Activated CD4-positive, alpha-beta T cell treated with anti-CD3 and anti-CD28 coated beads, Interleukin-2, amount 10 ng/mL, durations not matched to agents 24 days and 14 days (primary cell): Measurements from ENCODE around the gene MAMDC4. TPM values are rescaled to one million over a fixed set of nuclear protein-coding genes. Genes with fewer than 3 reads are reported as not detected.
A peak's percentile ranks its signal among the peaks of the same experiment; 100 is the strongest.

Experiments used
- DNase-seq: peaks from one replicate; pipeline ENCODE4 v3.0.0; 2022
- H3K27ac Mint-ChIP-seq: one replicate; pipeline ENCODE4 v1.8.0; 2022; ENCODE audit warnings: mild to moderate bottlenecking, mixed read lengths
- H3K27me3 Mint-ChIP-seq: one replicate; pipeline ENCODE4 v1.8.0; 2022; ENCODE audit warnings: mixed read lengths
- H3K36me3 Mint-ChIP-seq: one replicate; pipeline ENCODE4 v1.8.0; 2022; ENCODE audit warnings: low read depth, mild to moderate bottlenecking, mixed read lengths
- H3K4me1 Mint-ChIP-seq: one replicate; pipeline ENCODE4 v1.8.0; 2021; ENCODE audit warnings: mixed read lengths
- H3K4me3 Mint-ChIP-seq: one replicate; pipeline ENCODE4 v1.8.0; 2022; ENCODE audit warnings: mild to moderate bottlenecking, moderate library complexity, mixed read lengths
- H3K9me3 Mint-ChIP-seq: one replicate; pipeline ENCODE4 v1.8.0; 2021; ENCODE audit warnings: mixed read lengths
- intact Hi-C: fragments of 100-400 bp; cut with micrococcal nuclease; formaldehyde crosslinking; loops from one replicate; pipeline ENCODE4 v1.15.1; 2023
- total RNA-seq: library from RNA; stranded (reverse); gene quantifications from 2 replicates; pipeline ENCODE4 v1.2.3, GENCODE V29; 2022

MAMDC4 gene
- total RNA-seq, 1 donor from 2014 or later: 30.1 TPM

- Mint-ChIP-seq H3K27ac (peak overlapping the region; percentile 99), H3K4me3 (peak overlapping the region; percentile 78), H3K36me3 (peaks cover 58% of the 10 kb centered on the region), H3K4me1 (peaks cover 48% of the 10 kb centered on the region), H3K9me3 (no peaks in the 10 kb centered on the region), H3K27me3 (no peaks in the 10 kb centered on the region)
- intact Hi-C loops: loop anchor here (1.0 to 5.0 kb wide), 6 partner anchors 16 to 95 kb away; partner anchors contain the start of genes EDF1, FBXW5, PHPT1 and RABL6
- DNase-seq: peak; percentile 97
Observed at GRCh38 chr9:136902259-136902821, 50.2 kb downstream of the MAMDC4 start.

- peak overlapping the region; percentile 99 for H3K27ac Mint-ChIP-seq
Observed at GRCh38 chr9:136903041-136903554, 51.0 kb downstream of the MAMDC4 start.

GRCh38 chr9:136906266-136906665, 54.1 kb downstream of the MAMDC4 start:
- Mint-ChIP-seq H3K27ac (peak overlapping the region; percentile 68), H3K4me3 (no peak overlapping the region), H3K4me1 (peaks cover 32% of the 10 kb centered on the region), H3K36me3 (peaks cover 61% of the 10 kb centered on the region), H3K9me3 (no peaks in the 10 kb centered on the region), H3K27me3 (no peaks in the 10 kb centered on the region)
- no peak for DNase-seq
- intact Hi-C loops: no loop called here

More at GRCh38 chr9:136903041-136903554, 51.0 kb downstream of the MAMDC4 start:
- Mint-ChIP-seq H3K4me1 (peaks cover 48% of the 10 kb centered on the region), H3K9me3 (no peaks in the 10 kb centered on the region), H3K27me3 (no peaks in the 10 kb centered on the region), H3K36me3 (peaks cover 63% of the 10 kb centered on the region), H3K4me3 (peak overlapping the region; percentile 49)
- intact Hi-C loops: loop anchor here (2.0 to 5.0 kb wide), 2 partner anchors 54 to 96 kb away; partner anchors contain the start of genes PHPT1 and RABL6
- DNase-seq: peak; percentile 62

GRCh38 chr9:136907011-136907914, 55.1 kb downstream of the MAMDC4 start:
- Mint-ChIP-seq H3K27me3 (no peaks in the 10 kb centered on the region), H3K27ac (peak overlapping the region; percentile 69), H3K4me3 (no peak overlapping the region), H3K4me1 (peaks cover 24% of the 10 kb centered on the region), H3K9me3 (no peaks in the 10 kb centered on the region), H3K36me3 (peaks cover 57% of the 10 kb centered on the region)
- DNase-seq: no peak
- intact Hi-C loops: no loop called here

Other genes with a start within 250 kb of the MAMDC4 start
- 3.2 and 3.5 TPM in 2 replicates for gene EGFL7, start 189.4 kb upstream of the MAMDC4 start, total RNA-seq
- 25.6 and 25.9 TPM in 2 replicates for gene AGPAT2, start 164.9 kb upstream of the MAMDC4 start, total RNA-seq
- gene DIPK1B, start 139.8 kb upstream of the MAMDC4 start, total RNA-seq: 1.1 and 1.5 TPM in 2 replicates
- gene LCN10, start 109.4 kb upstream of the MAMDC4 start, total RNA-seq: 1.1 and 1.7 TPM in 2 replicates
- gene LCN6, start 103.8 kb upstream of the MAMDC4 start, total RNA-seq: not detected in 2 replicates
- gene LCN8, start 94.1 kb upstream of the MAMDC4 start, total RNA-seq: not detected in 2 replicates
- not detected in 2 replicates for gene LCN15, start 87.8 kb upstream of the MAMDC4 start, total RNA-seq
- 36.1 and 40.1 TPM in 2 replicates for gene TMEM141, start 61.0 kb upstream of the MAMDC4 start, total RNA-seq
- 0.14 and 0.42 TPM in 2 replicates for gene CCDC183, start 56.0 kb upstream of the MAMDC4 start, total RNA-seq
- gene RABL6, start 44.4 kb upstream of the MAMDC4 start, total RNA-seq: 116 and 119 TPM in 2 replicates
- 5.7 and 5.9 TPM in 2 replicates for gene AJM1, start 9.9 kb upstream of the MAMDC4 start, total RNA-seq
- 134 and 145 TPM in 2 replicates for gene PHPT1, start 2.9 kb upstream of the MAMDC4 start, total RNA-seq
- 378 and 380 TPM in 2 replicates for gene EDF1, start 14.0 kb downstream of the MAMDC4 start, total RNA-seq
- gene TRAF2, start 34.2 kb downstream of the MAMDC4 start, total RNA-seq: 61.6 and 66.6 TPM in 2 replicates
- gene FBXW5, start 92.4 kb downstream of the MAMDC4 start, total RNA-seq: 92.7 and 93.6 TPM in 2 replicates
- 0.69 and 1.7 TPM in 2 replicates for gene C8G, start 92.9 kb downstream of the MAMDC4 start, total RNA-seq
- 1.3 and 2.3 TPM in 2 replicates for gene LCN12, start 99.9 kb downstream of the MAMDC4 start, total RNA-seq
- not detected in 2 replicates for gene PTGDS, start 125.2 kb downstream of the MAMDC4 start, total RNA-seq
- gene LCNL1, start 130.6 kb downstream of the MAMDC4 start, total RNA-seq: not detected in 2 replicates
- gene PAXX, start 140.1 kb downstream of the MAMDC4 start, total RNA-seq: 87.8 and 90.2 TPM in 2 replicates
- not detected in 2 replicates for gene CLIC3, start 144.2 kb downstream of the MAMDC4 start, total RNA-seq
- 25.0 and 25.9 TPM in 2 replicates for gene ABCA2, start 175.9 kb downstream of the MAMDC4 start, total RNA-seq
- gene FUT7, start 179.7 kb downstream of the MAMDC4 start, total RNA-seq: 0.09 TPM in 1 of 2 replicates, not detected in the other
- 58.1 and 59.4 TPM in 2 replicates for gene NPDC1, start 193.8 kb downstream of the MAMDC4 start, total RNA-seq
- 0.21 TPM in 1 of 2 replicates, not detected in the other for gene ENTPD2, start 201.7 kb downstream of the MAMDC4 start, total RNA-seq
- gene SAPCD2, start 218.2 kb downstream of the MAMDC4 start, total RNA-seq: 22.8 and 23.8 TPM in 2 replicates
- 17.1 and 19.1 TPM in 2 replicates for gene UAP1L1, start 225.2 kb downstream of the MAMDC4 start, total RNA-seq
- gene MAN1B1, start 234.6 kb downstream of the MAMDC4 start, total RNA-seq: 49.7 and 50.1 TPM in 2 replicates